Measurements from ENCODE around the gene PARD6B.
"Not testable (repeated sequence)": the region's sequence is repeated elsewhere in the genome, so short reads cannot be mapped to it uniquely, and the experiment has no call there.

The PARD6B gene

GRCh38 chr20:50731055-50731929, at the start of gene PARD6B:
Gene PARD6B (plus strand): TSS chr20:50731580. CDS start chr20:50731787, 207 bp downstream.
- peak; percentile 100 for DNase-seq (ENCODE audit: low spot score)

- no peak for DNase-seq (ENCODE audit: low spot score)
Measured at GRCh38 chr20:50682065-50682464, 49.3 kb upstream of the PARD6B start.

- no peak for DNase-seq (ENCODE audit: low spot score)
Measured at GRCh38 chr20:50682947-50683530, 48.3 kb upstream of the PARD6B start.

GRCh38 chr20:50683570-50683969, 47.8 kb upstream of the PARD6B start:
- DNase-seq (ENCODE audit: low spot score): no peak

GRCh38 chr20:50686821-50687220, 44.6 kb upstream of the PARD6B start:
- no peak for DNase-seq (ENCODE audit: low spot score)

GRCh38 chr20:50688256-50688975, 43.0 kb upstream of the PARD6B start:
- DNase-seq (ENCODE audit: low spot score): no peak

- DNase-seq (ENCODE audit: low spot score): no peak
Measured at GRCh38 chr20:50689864-50690649, 41.3 kb upstream of the PARD6B start.

- DNase-seq (ENCODE audit: low spot score): peak; percentile 23
Measured at GRCh38 chr20:50690650-50691572, 40.5 kb upstream of the PARD6B start, which contains the start of gene RIPOR3. Gene RIPOR3 (minus strand): TSS chr20:50691542. CDS start chr20:50691128, 414 bp downstream.

GRCh38 chr20:50691573-50692551, 39.5 kb upstream of the PARD6B start:
- peak; percentile 44 for DNase-seq (ENCODE audit: low spot score)

- no peak for DNase-seq (ENCODE audit: low spot score)
Measured at GRCh38 chr20:50692552-50692933, 38.8 kb upstream of the PARD6B start.

GRCh38 chr20:50693001-50693400, 38.4 kb upstream of the PARD6B start:
- no peak for DNase-seq (ENCODE audit: low spot score)

GRCh38 chr20:50694379-50695134, 36.8 kb upstream of the PARD6B start:
- DNase-seq (ENCODE audit: low spot score): peak; percentile 60

GRCh38 chr20:50695135-50695872, 36.1 kb upstream of the PARD6B start:
- no peak for DNase-seq (ENCODE audit: low spot score)

- DNase-seq (ENCODE audit: low spot score): not testable (repeated sequence)
Measured at GRCh38 chr20:50698255-50698654, 33.1 kb upstream of the PARD6B start.

GRCh38 chr20:50699688-50700087, 31.7 kb upstream of the PARD6B start:
- DNase-seq (ENCODE audit: low spot score): no peak

GRCh38 chr20:50701041-50701963, 30.1 kb upstream of the PARD6B start:
- peak; percentile 18 for DNase-seq (ENCODE audit: low spot score)
